ENCODE results near the gene UCHL3. TPM values are rescaled to one million over a fixed set of nuclear protein-coding genes. Genes with fewer than 3 reads are reported as not detected.

UCHL3 gene
- total RNA-seq, 1 donor from 2014 or later, result 8.4 TPM

DNA sequence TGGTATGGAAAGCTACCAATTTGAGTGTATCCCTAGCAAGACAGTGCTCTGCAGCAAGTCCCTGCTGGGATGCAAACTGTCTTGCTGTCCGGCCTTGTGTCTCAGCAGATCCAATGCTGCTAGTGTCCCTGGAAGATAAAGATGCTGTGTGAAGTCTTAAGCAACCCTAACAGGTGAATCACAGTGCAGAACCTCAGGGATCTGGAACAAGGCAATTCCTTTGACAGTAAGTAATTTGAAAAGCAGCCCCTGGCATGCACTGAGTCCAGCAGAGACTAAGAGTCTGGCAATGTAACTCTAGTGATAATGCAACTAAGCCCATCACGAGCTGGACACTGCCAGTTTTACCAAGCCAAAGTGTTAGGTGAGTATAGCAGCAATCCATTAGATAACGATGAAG is 1.7 kb upstream of the UCHL3 start:
- Histone ChIP-seq H3K27me3 (ENCODE audit: control insufficient read depth in 3 of 3, insufficient read depth in 3 of 3, low read length in 3 of 3) (no peaks in the 10 kb centered on the region), H3K4me1 (ENCODE audit: control insufficient read depth in 3 of 3, insufficient read depth in 3 of 3, low read length in 3 of 3) (peaks cover 11 to 16% (median 13%) of the 10 kb centered on the region in 3 donors), H3K9ac (ENCODE audit: low read depth in 1 of 3, low read length in 3 of 3) (no peak overlapping the region), H3K4me3 (ENCODE audit: low read length in 3 of 3) (no peak overlapping the region), H3K36me3 (ENCODE audit: control insufficient read depth in 3 of 3, insufficient read depth in 3 of 3, low read length in 3 of 3) (no peaks in the 10 kb centered on the region), H3K27ac (ENCODE audit: low read depth, low read length) (no peak overlapping the region), H3K9me3 (ENCODE audit: control insufficient read depth in 3 of 3, low read length in 3 of 3) (no peaks in the 10 kb centered on the region)

DNA sequence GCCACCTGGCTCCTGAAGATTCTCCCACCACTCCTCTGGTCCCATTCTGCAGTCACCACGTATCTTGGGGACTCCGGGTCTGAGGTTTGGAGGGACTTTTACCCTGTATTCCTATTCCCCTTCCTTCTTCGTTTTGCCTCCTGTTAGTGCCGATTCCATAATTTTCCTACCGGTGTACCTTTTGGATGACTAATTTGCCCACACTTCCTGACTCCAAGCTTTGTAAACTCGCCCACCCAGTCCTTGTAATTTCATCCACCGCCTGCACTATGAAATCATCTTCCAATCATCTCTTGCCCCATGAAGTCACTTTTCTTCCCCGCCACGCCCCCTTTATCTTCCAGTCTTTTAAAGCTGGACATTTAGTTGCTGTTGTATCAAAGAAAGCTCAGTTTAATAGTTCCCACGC is 572 bp downstream of the UCHL3 start:
- Histone ChIP-seq H3K4me1 (ENCODE audit: control insufficient read depth in 3 of 3, insufficient read depth in 3 of 3, low read length in 3 of 3) (peaks cover 11 to 16% (median 15%) of the 10 kb centered on the region in 3 donors), H3K9me3 (ENCODE audit: control insufficient read depth in 3 of 3, low read length in 3 of 3) (no peaks in the 10 kb centered on the region), H3K4me3 (ENCODE audit: low read length in 3 of 3) (peak overlapping the region; percentile 94 to 96 (median 96)), H3K36me3 (ENCODE audit: control insufficient read depth in 3 of 3, insufficient read depth in 3 of 3, low read length in 3 of 3) (peaks cover 0 to 4% (median 0%) of the 10 kb centered on the region in 3 donors), H3K9ac (ENCODE audit: low read depth in 1 of 3, low read length in 3 of 3) (peak overlapping the region; percentile 91 to 93 (median 93)), H3K27me3 (ENCODE audit: control insufficient read depth in 3 of 3, insufficient read depth in 3 of 3, low read length in 3 of 3) (no peaks in the 10 kb centered on the region), H3K27ac (ENCODE audit: low read depth, low read length) (peak overlapping the region; percentile 86)

DNA sequence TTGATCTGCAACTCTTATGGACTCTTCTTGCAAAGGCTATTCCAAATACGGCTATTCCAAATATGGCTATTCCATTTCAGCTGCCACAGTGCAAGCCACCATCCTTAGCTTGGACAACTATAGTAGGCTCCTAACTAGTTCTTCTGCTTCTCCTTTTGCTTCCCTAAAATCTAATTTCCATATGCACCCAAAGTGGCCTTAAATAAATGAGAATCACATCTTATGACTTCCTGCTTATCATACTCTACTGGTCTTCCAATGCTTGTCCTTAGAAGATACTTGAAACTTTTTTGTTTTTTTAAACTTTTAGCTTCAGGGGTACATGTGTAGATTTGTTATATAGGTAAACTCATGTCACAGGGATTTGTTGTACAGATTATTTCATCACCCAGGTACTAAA is 4.9 kb downstream of the UCHL3 start:
- no peak overlapping the region for H3K4me3 ChIP-seq (ENCODE audit: low read length in 3 of 3)
- H3K36me3 ChIP-seq (ENCODE audit: control insufficient read depth in 3 of 3, insufficient read depth in 3 of 3, low read length in 3 of 3), result peaks cover 0 to 4% (median 0%) of the 10 kb centered on the region in 3 donors
- no peak overlapping the region for H3K27ac ChIP-seq (ENCODE audit: low read depth, low read length)
- no peaks in the 10 kb centered on the region for H3K9me3 ChIP-seq (ENCODE audit: control insufficient read depth in 3 of 3, low read length in 3 of 3)
- H3K27me3 ChIP-seq (ENCODE audit: control insufficient read depth in 3 of 3, insufficient read depth in 3 of 3, low read length in 3 of 3), result no peaks in the 10 kb centered on the region
- no peak overlapping the region for H3K9ac ChIP-seq (ENCODE audit: low read depth in 1 of 3, low read length in 3 of 3)
- peaks cover 7 to 13% (median 13%) of the 10 kb centered on the region in 3 donors for H3K4me1 ChIP-seq (ENCODE audit: control insufficient read depth in 3 of 3, insufficient read depth in 3 of 3, low read length in 3 of 3)

DNA sequence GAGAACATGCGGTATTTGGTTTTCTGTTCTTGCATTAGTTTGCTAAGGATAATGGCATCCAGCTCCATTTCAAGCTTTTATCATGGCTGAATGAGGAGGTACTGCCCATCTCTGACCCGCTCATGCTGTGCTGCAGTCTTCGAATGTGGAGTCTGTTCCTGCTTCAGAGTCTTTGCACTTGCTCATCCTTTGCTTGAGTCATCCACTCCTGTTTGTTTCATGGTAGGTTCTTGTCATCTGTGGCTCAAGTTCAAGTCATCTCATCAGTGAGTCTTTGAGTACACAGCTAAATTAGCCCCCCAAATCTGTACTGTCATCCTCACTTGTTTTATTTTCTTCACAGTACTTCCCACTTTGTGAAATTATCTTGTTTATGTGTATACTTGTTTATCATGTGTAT is 5.4 kb downstream of the UCHL3 start:
- H3K36me3 ChIP-seq (ENCODE audit: control insufficient read depth in 3 of 3, insufficient read depth in 3 of 3, low read length in 3 of 3), result peaks cover 0 to 4% (median 0%) of the 10 kb centered on the region in 3 donors
- H3K27ac ChIP-seq (ENCODE audit: low read depth, low read length), result no peak overlapping the region
- no peaks in the 10 kb centered on the region for H3K9me3 ChIP-seq (ENCODE audit: control insufficient read depth in 3 of 3, low read length in 3 of 3)
- H3K9ac ChIP-seq (ENCODE audit: low read depth in 1 of 3, low read length in 3 of 3), result no peak overlapping the region
- H3K27me3 ChIP-seq (ENCODE audit: control insufficient read depth in 3 of 3, insufficient read depth in 3 of 3, low read length in 3 of 3), result no peaks in the 10 kb centered on the region
- peaks cover 7 to 13% (median 13%) of the 10 kb centered on the region in 3 donors for H3K4me1 ChIP-seq (ENCODE audit: control insufficient read depth in 3 of 3, insufficient read depth in 3 of 3, low read length in 3 of 3)
- H3K4me3 ChIP-seq (ENCODE audit: low read length in 3 of 3), result no peak overlapping the region

DNA sequence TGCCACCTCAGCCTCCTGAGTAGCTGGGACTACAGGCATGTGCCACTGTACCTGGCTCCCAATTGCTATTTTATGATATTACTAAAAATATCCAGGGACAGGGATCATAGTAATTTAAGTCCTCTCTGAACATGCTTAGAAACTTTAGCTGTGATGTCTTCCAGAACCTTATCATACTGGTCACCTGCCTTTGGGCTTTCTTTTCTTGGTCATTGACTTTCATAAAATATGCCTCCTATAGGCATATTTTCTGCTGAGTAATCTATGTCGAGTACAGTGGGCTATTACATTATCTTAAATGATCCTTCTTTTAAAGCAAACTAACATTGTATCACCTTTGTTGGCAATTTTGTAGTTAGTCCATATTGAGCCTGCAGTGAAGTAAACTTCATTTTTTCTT is 6.2 kb downstream of the UCHL3 start:
- H3K4me1 ChIP-seq (ENCODE audit: control insufficient read depth in 3 of 3, insufficient read depth in 3 of 3, low read length in 3 of 3), result peaks cover 0 to 7% (median 6%) of the 10 kb centered on the region in 3 donors
- no peak overlapping the region for H3K27ac ChIP-seq (ENCODE audit: low read depth, low read length)
- H3K36me3 ChIP-seq (ENCODE audit: control insufficient read depth in 3 of 3, insufficient read depth in 3 of 3, low read length in 3 of 3), result peaks cover 0 to 4% (median 0%) of the 10 kb centered on the region in 3 donors

DNA sequence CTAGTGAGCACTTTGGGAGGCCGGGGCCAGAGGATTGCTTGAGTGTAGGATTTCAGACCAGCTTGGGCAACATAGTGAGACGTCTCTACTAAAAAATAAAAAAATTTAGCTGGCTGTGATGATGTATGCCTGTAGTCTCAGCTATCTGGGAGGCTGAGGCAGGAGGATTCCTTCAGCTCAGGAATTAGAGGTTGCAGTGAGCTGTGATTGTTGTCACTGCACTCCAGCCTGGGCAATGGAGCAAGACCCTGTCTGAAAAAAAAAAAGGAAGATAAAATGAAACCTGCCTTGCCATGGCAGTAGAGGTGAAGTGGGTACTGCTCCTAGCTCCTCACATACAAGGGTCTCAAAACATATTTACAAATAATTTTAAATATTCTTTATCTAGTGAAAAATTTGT is 7.4 kb downstream of the UCHL3 start:
- Histone ChIP-seq H3K36me3 (ENCODE audit: control insufficient read depth in 3 of 3, insufficient read depth in 3 of 3, low read length in 3 of 3) (peaks cover 0 to 4% (median 0%) of the 10 kb centered on the region in 3 donors), H3K4me1 (ENCODE audit: control insufficient read depth in 3 of 3, insufficient read depth in 3 of 3, low read length in 3 of 3) (peaks cover 0 to 6% (median 4%) of the 10 kb centered on the region in 3 donors), H3K27ac (ENCODE audit: low read depth, low read length) (no peak overlapping the region), H3K9me3 (ENCODE audit: control insufficient read depth in 3 of 3, low read length in 3 of 3) (no peaks in the 10 kb centered on the region), H3K9ac (ENCODE audit: low read depth in 1 of 3, low read length in 3 of 3) (no peak overlapping the region), H3K27me3 (ENCODE audit: control insufficient read depth in 3 of 3, insufficient read depth in 3 of 3, low read length in 3 of 3) (no peaks in the 10 kb centered on the region), H3K4me3 (ENCODE audit: low read length in 3 of 3) (no peak overlapping the region)

More for the DNA sequence above, 6.2 kb downstream of the UCHL3 start:
- no peak overlapping the region for H3K4me3 ChIP-seq (ENCODE audit: low read length in 3 of 3)
- H3K9ac ChIP-seq (ENCODE audit: low read depth in 1 of 3, low read length in 3 of 3), result no peak overlapping the region
- H3K9me3 ChIP-seq (ENCODE audit: control insufficient read depth in 3 of 3, low read length in 3 of 3), result no peaks in the 10 kb centered on the region
- no peaks in the 10 kb centered on the region for H3K27me3 ChIP-seq (ENCODE audit: control insufficient read depth in 3 of 3, insufficient read depth in 3 of 3, low read length in 3 of 3)

DNA sequence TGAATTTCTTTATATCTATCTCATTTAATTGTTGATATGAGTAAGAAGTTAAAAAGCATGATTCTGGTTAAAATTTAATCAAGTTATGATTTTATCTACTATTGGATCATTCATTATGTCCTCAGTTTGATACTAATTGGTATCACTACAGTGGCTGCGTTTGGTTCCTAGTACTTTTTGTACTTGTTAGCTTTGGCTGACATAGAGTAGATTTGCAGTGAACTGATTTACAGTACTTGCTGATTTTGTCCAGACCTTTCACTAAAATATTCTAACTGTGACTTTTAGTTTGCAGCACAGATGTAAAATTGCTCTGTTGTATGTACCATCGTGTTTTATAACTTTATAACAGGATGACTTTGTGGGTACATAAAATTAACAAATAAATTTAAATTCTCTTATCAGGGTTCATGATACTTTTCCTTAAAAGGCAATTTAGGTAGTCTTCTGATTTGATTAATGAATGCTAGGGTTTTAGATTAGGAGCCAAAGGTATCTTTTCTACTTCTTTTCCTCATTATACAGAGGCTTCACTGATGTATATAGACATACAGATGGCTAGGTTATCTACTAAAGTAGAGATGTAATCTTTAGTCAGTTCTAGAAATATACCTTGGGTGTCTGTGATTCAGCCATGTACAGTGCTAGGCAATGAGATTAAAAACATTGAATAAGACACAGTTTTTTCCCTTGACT is 8.7 kb downstream of the UCHL3 start:
- H3K9me3 ChIP-seq (ENCODE audit: control insufficient read depth in 3 of 3, low read length in 3 of 3), result no peaks in the 10 kb centered on the region
- no peak overlapping the region for H3K4me3 ChIP-seq (ENCODE audit: low read length in 3 of 3)
- H3K36me3 ChIP-seq (ENCODE audit: control insufficient read depth in 3 of 3, insufficient read depth in 3 of 3, low read length in 3 of 3), result peaks cover 0 to 4% (median 0%) of the 10 kb centered on the region in 3 donors
- H3K27me3 ChIP-seq (ENCODE audit: control insufficient read depth in 3 of 3, insufficient read depth in 3 of 3, low read length in 3 of 3), result no peaks in the 10 kb centered on the region
- no peak overlapping the region for H3K9ac ChIP-seq (ENCODE audit: low read depth in 1 of 3, low read length in 3 of 3)
- H3K27ac ChIP-seq (ENCODE audit: low read depth, low read length), result no peak overlapping the region
- H3K4me1 ChIP-seq (ENCODE audit: control insufficient read depth in 3 of 3, insufficient read depth in 3 of 3, low read length in 3 of 3), result peaks cover 0 to 6% (median 4%) of the 10 kb centered on the region in 3 donors

DNA sequence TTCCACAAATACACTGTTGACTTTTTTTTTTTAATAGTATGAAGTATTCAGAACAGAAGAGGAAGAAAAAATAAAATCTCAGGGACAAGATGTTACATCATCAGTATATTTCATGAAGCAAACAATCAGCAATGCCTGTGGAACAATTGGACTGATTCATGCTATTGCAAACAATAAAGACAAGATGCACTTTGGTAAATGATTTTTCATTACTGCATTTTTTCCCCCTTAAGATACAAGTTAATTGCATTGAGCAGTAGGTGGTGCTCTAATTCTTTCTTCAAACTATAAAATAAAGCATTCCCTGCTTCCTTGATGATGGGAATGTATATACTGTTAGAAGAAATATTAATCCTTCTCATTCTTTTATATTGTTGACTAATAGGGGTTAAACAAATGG is 17.1 kb downstream of the UCHL3 start:
- no peaks in the 10 kb centered on the region for H3K27me3 ChIP-seq (ENCODE audit: control insufficient read depth in 3 of 3, insufficient read depth in 3 of 3, low read length in 3 of 3)
- no peaks in the 10 kb centered on the region for H3K9me3 ChIP-seq (ENCODE audit: control insufficient read depth in 3 of 3, low read length in 3 of 3)
- H3K36me3 ChIP-seq (ENCODE audit: control insufficient read depth in 3 of 3, insufficient read depth in 3 of 3, low read length in 3 of 3), result peaks cover 4 to 20% (median 6%) of the 10 kb centered on the region in 3 donors
- H3K4me3 ChIP-seq (ENCODE audit: low read length in 3 of 3), result no peak overlapping the region
- H3K4me1 ChIP-seq (ENCODE audit: control insufficient read depth in 3 of 3, insufficient read depth in 3 of 3, low read length in 3 of 3), result no peaks in the 10 kb centered on the region
- no peak overlapping the region for H3K27ac ChIP-seq (ENCODE audit: low read depth, low read length)
- no peak overlapping the region for H3K9ac ChIP-seq (ENCODE audit: low read depth in 1 of 3, low read length in 3 of 3)

DNA sequence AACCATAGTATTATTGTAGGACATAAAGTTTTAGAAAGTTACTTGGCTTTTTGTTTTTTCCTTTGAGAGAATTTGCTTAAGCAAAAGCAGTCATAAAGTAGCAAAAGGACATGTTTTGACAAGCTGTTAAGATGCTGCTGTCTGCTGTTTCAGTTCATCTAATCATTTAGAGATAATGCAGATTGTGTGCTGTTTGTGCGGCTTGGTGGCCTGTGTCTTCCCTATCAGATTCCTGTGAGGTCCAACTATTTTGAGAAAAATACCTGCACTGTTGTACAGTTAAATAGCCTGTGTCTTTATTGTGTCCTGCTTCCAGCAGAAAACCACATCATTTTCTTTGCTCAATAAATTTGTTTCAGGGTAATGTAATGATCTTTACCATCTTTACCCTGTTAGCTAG is 20.0 kb downstream of the UCHL3 start:
- no peak overlapping the region for H3K9ac ChIP-seq (ENCODE audit: low read depth in 1 of 3, low read length in 3 of 3)
- peaks cover 10 to 31% (median 11%) of the 10 kb centered on the region in 3 donors for H3K36me3 ChIP-seq (ENCODE audit: control insufficient read depth in 3 of 3, insufficient read depth in 3 of 3, low read length in 3 of 3)
- no peak overlapping the region for H3K27ac ChIP-seq (ENCODE audit: low read depth, low read length)
- no peak overlapping the region for H3K4me3 ChIP-seq (ENCODE audit: low read length in 3 of 3)
- no peaks in the 10 kb centered on the region for H3K9me3 ChIP-seq (ENCODE audit: control insufficient read depth in 3 of 3, low read length in 3 of 3)
- no peaks in the 10 kb centered on the region for H3K27me3 ChIP-seq (ENCODE audit: control insufficient read depth in 3 of 3, insufficient read depth in 3 of 3, low read length in 3 of 3)
- no peaks in the 10 kb centered on the region for H3K4me1 ChIP-seq (ENCODE audit: control insufficient read depth in 3 of 3, insufficient read depth in 3 of 3, low read length in 3 of 3)

DNA sequence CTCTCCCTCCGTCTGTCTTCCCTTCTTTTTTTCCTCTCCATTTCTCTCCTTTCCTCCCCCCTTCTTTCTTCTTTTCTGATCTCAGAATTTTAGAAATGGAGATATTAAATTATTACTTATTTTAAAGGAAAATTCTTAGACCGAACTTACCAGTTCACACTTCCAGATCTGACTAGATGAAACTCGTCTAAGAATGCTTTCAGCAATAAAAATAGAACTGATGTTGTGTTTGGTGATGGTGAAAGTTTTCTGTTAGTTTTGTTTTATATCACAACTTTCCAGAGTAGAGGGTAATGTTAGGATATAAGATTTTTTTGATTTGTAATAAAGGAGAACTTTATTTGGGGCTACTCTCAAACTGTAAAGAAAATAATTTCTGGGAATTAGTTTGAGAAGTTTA is 29.9 kb downstream of the UCHL3 start:
- no peaks in the 10 kb centered on the region for H3K27me3 ChIP-seq (ENCODE audit: control insufficient read depth in 3 of 3, insufficient read depth in 3 of 3, low read length in 3 of 3)
- H3K36me3 ChIP-seq (ENCODE audit: control insufficient read depth in 3 of 3, insufficient read depth in 3 of 3, low read length in 3 of 3), result peaks cover 0 to 2% (median 0%) of the 10 kb centered on the region in 3 donors
- H3K4me1 ChIP-seq (ENCODE audit: control insufficient read depth in 3 of 3, insufficient read depth in 3 of 3, low read length in 3 of 3), result peaks cover 0 to 6% (median 0%) of the 10 kb centered on the region in 3 donors
- H3K4me3 ChIP-seq (ENCODE audit: low read length in 3 of 3), result no peak overlapping the region
- H3K9ac ChIP-seq (ENCODE audit: low read depth in 1 of 3, low read length in 3 of 3), result no peak overlapping the region
- H3K9me3 ChIP-seq (ENCODE audit: control insufficient read depth in 3 of 3, low read length in 3 of 3), result peaks cover 0 to 4% (median 0%) of the 10 kb centered on the region in 3 donors
- H3K27ac ChIP-seq (ENCODE audit: low read depth, low read length), result no peak overlapping the region

All from skeletal muscle tissue (tissue), 4 donors.